ENCODE results near the gene DLK1.

The DLK1 gene

GRCh38 chr14:100727086-100727872 is 587 bp downstream of the DLK1 start:
- no peaks in the 10 kb centered on the region for H3K9me3 ChIP-seq (ENCODE audit: control insufficient read depth, low read length)
- no peaks in the 10 kb centered on the region for H3K36me3 ChIP-seq (ENCODE audit: control insufficient read depth, insufficient read depth, low read length)
- no peaks in the 10 kb centered on the region for H3K79me2 ChIP-seq
- H3K27me3 ChIP-seq (ENCODE audit: control insufficient read depth, insufficient read depth, low read length) = peaks cover 8% of the 10 kb centered on the region
- no peak overlapping the region for H3K9ac ChIP-seq
- no peak overlapping the region for H3K4me3 ChIP-seq (ENCODE audit: low read depth, low read length)
- H2AFZ ChIP-seq = no peak overlapping the region
- H3K27ac ChIP-seq = no peak overlapping the region
- H3K4me2 ChIP-seq (ENCODE audit: low read length) = no peak overlapping the region
- no peak for TF ChIP-seq CTCF (IDR thresholded peaks at IDR 0.05)
- H3K4me1 ChIP-seq = no peaks in the 10 kb centered on the region

GRCh38 chr14:100727873-100728240 is 1.2 kb downstream of the DLK1 start:
- H3K36me3 ChIP-seq (ENCODE audit: control insufficient read depth, insufficient read depth, low read length) = no peaks in the 10 kb centered on the region
- H3K27ac ChIP-seq = no peak overlapping the region
- no peaks in the 10 kb centered on the region for H3K4me1 ChIP-seq
- H3K4me3 ChIP-seq (ENCODE audit: low read depth, low read length) = no peak overlapping the region
- H3K79me2 ChIP-seq = no peaks in the 10 kb centered on the region
- no peak overlapping the region for H3K9ac ChIP-seq
- peaks cover 3% of the 10 kb centered on the region for H3K27me3 ChIP-seq (ENCODE audit: control insufficient read depth, insufficient read depth, low read length)
- H2AFZ ChIP-seq = no peak overlapping the region
- no peaks in the 10 kb centered on the region for H3K9me3 ChIP-seq (ENCODE audit: control insufficient read depth, low read length)
- no peak for TF ChIP-seq CTCF (IDR thresholded peaks at IDR 0.05)
- no peak overlapping the region for H3K4me2 ChIP-seq (ENCODE audit: low read length)

GRCh38 chr14:100728962-100729361 is 2.3 kb downstream of the DLK1 start:
- Histone ChIP-seq H3K4me2 (ENCODE audit: low read length) (no peak overlapping the region), H3K27me3 (ENCODE audit: control insufficient read depth, insufficient read depth, low read length) (peaks cover 3% of the 10 kb centered on the region), H3K27ac (no peak overlapping the region), H3K4me1 (no peaks in the 10 kb centered on the region), H3K9me3 (ENCODE audit: control insufficient read depth, low read length) (no peaks in the 10 kb centered on the region), H3K9ac (no peak overlapping the region), H3K79me2 (no peaks in the 10 kb centered on the region), H3K36me3 (ENCODE audit: control insufficient read depth, insufficient read depth, low read length) (no peaks in the 10 kb centered on the region), H2AFZ (no peak overlapping the region), H3K4me3 (ENCODE audit: low read depth, low read length) (no peak overlapping the region)
- no peak for TF ChIP-seq CTCF (IDR thresholded peaks at IDR 0.05)

- Histone ChIP-seq H2AFZ (no peak overlapping the region), H3K27ac (no peak overlapping the region), H3K79me2 (no peaks in the 10 kb centered on the region), H3K36me3 (ENCODE audit: control insufficient read depth, insufficient read depth, low read length) (no peaks in the 10 kb centered on the region), H3K4me3 (ENCODE audit: low read depth, low read length) (no peak overlapping the region), H3K9me3 (ENCODE audit: control insufficient read depth, low read length) (no peaks in the 10 kb centered on the region), H3K4me2 (ENCODE audit: low read length) (no peak overlapping the region), H3K9ac (no peak overlapping the region), H3K27me3 (ENCODE audit: control insufficient read depth, insufficient read depth, low read length) (peaks cover 3% of the 10 kb centered on the region), H3K4me1 (no peaks in the 10 kb centered on the region)
- TF ChIP-seq CTCF (IDR thresholded peaks at IDR 0.05) = no peak
Observed at GRCh38 chr14:100729982-100730381, 3.3 kb downstream of the DLK1 start.

- no peaks in the 10 kb centered on the region for H3K79me2 ChIP-seq
- no peak for TF ChIP-seq CTCF (IDR thresholded peaks at IDR 0.05)
- no peak overlapping the region for H3K4me3 ChIP-seq (ENCODE audit: low read depth, low read length)
- H3K9ac ChIP-seq = no peak overlapping the region
- no peak overlapping the region for H2AFZ ChIP-seq
- H3K27ac ChIP-seq = no peak overlapping the region
- H3K4me2 ChIP-seq (ENCODE audit: low read length) = no peak overlapping the region
- no peaks in the 10 kb centered on the region for H3K4me1 ChIP-seq
- H3K9me3 ChIP-seq (ENCODE audit: control insufficient read depth, low read length) = no peaks in the 10 kb centered on the region
- no peaks in the 10 kb centered on the region for H3K36me3 ChIP-seq (ENCODE audit: control insufficient read depth, insufficient read depth, low read length)
- peaks cover 3% of the 10 kb centered on the region for H3K27me3 ChIP-seq (ENCODE audit: control insufficient read depth, insufficient read depth, low read length)
Observed at GRCh38 chr14:100730581-100730980, 3.9 kb downstream of the DLK1 start.
